HCT116 (cell line): ENCODE data around the gene GPC1. TPM values are rescaled to one million over a fixed set of nuclear protein-coding genes. Genes with fewer than 3 reads are reported as not detected.

Source experiments
- ATAC-seq: fragments of 200-7000 bp; cut with Tn5 transposase; 2 replicates; pipeline ENCODE4 v1.9.1; 2020; ENCODE audit warnings: mild to moderate bottlenecking, moderate library complexity
- BruUV-seq: library from RNA; stranded (reverse); fragments of 400-500 nt; replicated peaks from 2 replicates; lab custom pipeline; 2021; lab: Mats Ljungman, UMichigan
- CTCF ChIA-PET: fragments of 300-600 bp; sonication (Branson Sonifier 250); formaldehyde crosslinking; loops from one replicate; lab custom pipeline; 2021; ENCODE audit warnings: antibody characterized with exemption; lab: Charles Lee
- POLR2A ChIA-PET: fragments of 300-600, 350-600 bp; sonication (Branson Sonifier 250); formaldehyde crosslinking; loops from one replicate; lab custom pipeline; 2021; ENCODE audit warnings: antibody characterized with exemption; lab: Charles Lee
- RAD21 ChIA-PET, 2 experiments: fragments of 300-600 bp; sonication (Branson Sonifier 250); formaldehyde crosslinking; loops; one replicate each; lab custom pipeline; 2023; ENCODE audit warnings: low total read pairs in 2 of 2; ENCODE audit not compliant: uncharacterized antibody in 2 of 2, unreplicated experiment in 2 of 2, low non-redundant PET in 1 of 2; lab: Charles Lee
- DNase-seq: peaks from one replicate; pipeline ENCODE4 v3.0.0-alpha.2; 2010; ENCODE audit warnings: low read depth, low spot score
- H2AFZ ChIP-seq: fragments of 200-600 bp; shearing (Covaris generic), sonication (generic); 2 replicates; pipeline ENCODE4 v1.6.1; 2017; ENCODE audit warnings: low read depth, mixed run types, mixed read lengths, antibody characterized with exemption, low read length; ENCODE audit not compliant: poor library complexity, severe bottlenecking
- H3K27ac ChIP-seq: 2 replicates; pipeline ENCODE4 v1.5.1; 2012; ENCODE audit warnings: low read depth, low read length
- H3K27me3 ChIP-seq: fragments of 200-600 bp; sonication (generic); 2 replicates; pipeline ENCODE4 v1.6.1; 2016; ENCODE audit warnings: mixed run types, low read length, mixed read lengths; ENCODE audit not compliant: insufficient read depth
- H3K36me3 ChIP-seq, 2 experiments: fragments of 200-500 bp in 1 of 2; fragments of 200-600 bp in 1 of 2; sonication (Bioruptor generic) in 1 of 2; sonication (generic) in 1 of 2; 2 replicates each; pipeline versions ENCODE4 v1.5.1 to v1.6.1; 2014 to 2016; ENCODE audit warnings: low read length in 2 of 2, inconsistent platforms in 1 of 2, mixed read lengths in 1 of 2, mixed run types in 1 of 2; ENCODE audit not compliant: insufficient read depth in 2 of 2, control insufficient read depth in 1 of 2
- H3K4me1 ChIP-seq, 2 experiments: fragments of 200-600 bp in 1 of 2; sonication (generic) in 1 of 2; 2 replicates each; pipeline versions ENCODE4 v1.5.1 to v1.6.1; 2012 to 2017; ENCODE audit warnings: low read length in 2 of 2, inconsistent platforms in 1 of 2, mild to moderate bottlenecking in 1 of 2, mixed read lengths in 1 of 2, mixed run types in 1 of 2, moderate library complexity in 1 of 2; ENCODE audit not compliant: insufficient read depth in 2 of 2, control insufficient read depth in 1 of 2
- H3K4me2 ChIP-seq: fragments of 200-600 bp; sonication (generic); 2 replicates; pipeline ENCODE4 v1.6.1; 2017; ENCODE audit warnings: mixed run types, low read length, mixed read lengths
- H3K4me3 ChIP-seq, 2 experiments: fragments of 200-600 bp in 1 of 2; sonication (generic) in 1 of 2; replicated peaks in 1 of 2; 2 replicates each; pipeline ENCODE4 v1.5.1; 2011 to 2016; ENCODE audit warnings: low read length in 2 of 2, control low read depth in 1 of 2, low read depth in 1 of 2, mild to moderate bottlenecking in 1 of 2, mixed read lengths in 1 of 2, mixed run types in 1 of 2
- H3K79me2 ChIP-seq: fragments of 200-600 bp; sonication (generic); 2 replicates; pipeline ENCODE4 v1.6.1; 2017; ENCODE audit warnings: mild to moderate bottlenecking, mixed run types, low read length, moderate library complexity, mixed read lengths; ENCODE audit not compliant: insufficient read depth
- H3K9ac ChIP-seq: fragments of 200-600 bp; sonication (generic); 2 replicates; pipeline ENCODE4 v1.6.1; 2016; ENCODE audit warnings: low read length, mixed read lengths
- H3K9me2 ChIP-seq: fragments of 200-600 bp; sonication (generic), shearing (Covaris generic); 2 replicates; pipeline ENCODE4 v1.6.1; 2017; ENCODE audit warnings: mixed run types, mild to moderate bottlenecking, moderate library complexity; ENCODE audit not compliant: insufficient read depth
- H3K9me3 ChIP-seq, 2 experiments: fragments of 200-500 bp in 1 of 2; fragments of 200-600 bp in 1 of 2; sonication (Bioruptor generic) in 1 of 2; sonication (generic) in 1 of 2; 2 replicates each; pipeline ENCODE4 v1.6.1; 2014 to 2017; ENCODE audit warnings: low read length in 2 of 2, mixed read lengths in 2 of 2, inconsistent platforms in 1 of 2, low read depth in 1 of 2, mild to moderate bottlenecking in 1 of 2, mixed run types in 1 of 2, moderate library complexity in 1 of 2; ENCODE audit not compliant: control insufficient read depth in 1 of 2, insufficient read depth in 1 of 2
- H4K20me1 ChIP-seq: fragments of 200-600 bp; sonication (generic), shearing (Covaris generic); 2 replicates; pipeline ENCODE4 v1.6.1; 2017; ENCODE audit warnings: mixed run types, mild to moderate bottlenecking, moderate library complexity; ENCODE audit not compliant: insufficient read depth
- CEBPB ChIP-seq: IDR thresholded peaks from 2 replicates; pipeline ENCODE4 v1.6.1; 2012; ENCODE audit warnings: low read depth
- CTCF ChIP-seq, 3 experiments: fragments of 200-600 bp in 1 of 3; sonication (generic) in 1 of 3; IDR thresholded peaks in 2 of 3; conservative IDR thresholded peaks in 1 of 3; 2 replicates each; pipeline ENCODE4 v1.5.1; 2012 to 2017; ENCODE audit warnings: low read depth in 2 of 3, low read length in 2 of 3, antibody characterized with exemption in 1 of 3, borderline replicate concordance in 1 of 3, control low read depth in 1 of 3, mild to moderate bottlenecking in 1 of 3, mixed read lengths in 1 of 3, mixed run types in 1 of 3, moderate library complexity in 1 of 3; ENCODE audit not compliant: insufficient read depth in 1 of 3
- EGR1 ChIP-seq: IDR thresholded peaks from 2 replicates; pipeline ENCODE4 v1.6.1; 2012; ENCODE audit warnings: low read depth
- ELF1 ChIP-seq: IDR thresholded peaks from 2 replicates; pipeline ENCODE4 v1.6.1; 2012; ENCODE audit warnings: low read depth, borderline replicate concordance
- EZH2phosphoT487 ChIP-seq: fragments of 200-600 bp; IDR thresholded peaks from 2 replicates; pipeline ENCODE4 v1.6.1; 2018; ENCODE audit warnings: antibody characterized with exemption, borderline replicate concordance
- JUND ChIP-seq: IDR thresholded peaks from 2 replicates; pipeline ENCODE4 v1.6.1; 2012
- MAX ChIP-seq: IDR thresholded peaks from 2 replicates; pipeline ENCODE4 v1.6.1; 2012
- POLR2A ChIP-seq: IDR thresholded peaks from 2 replicates; pipeline ENCODE4 v1.7.0; 2011; ENCODE audit warnings: borderline replicate concordance; ENCODE audit not compliant: insufficient read depth, insufficient read length; ENCODE audit errors: extremely low read depth
- POLR2AphosphoS5 ChIP-seq: IDR thresholded peaks from 2 replicates; pipeline ENCODE4 v1.6.1; 2011; ENCODE audit warnings: mild to moderate bottlenecking, low read depth, low read length, moderate library complexity
- REST ChIP-seq: IDR thresholded peaks from 2 replicates; pipeline ENCODE4 v1.6.1; 2012; ENCODE audit warnings: low read depth
- SIN3A ChIP-seq: IDR thresholded peaks from 2 replicates; pipeline ENCODE4 v1.6.1; 2012; ENCODE audit warnings: low read depth
- SP1 ChIP-seq: IDR thresholded peaks from 2 replicates; pipeline ENCODE4 v1.6.1; 2012; ENCODE audit warnings: low read depth
- SRF ChIP-seq: IDR thresholded peaks from 2 replicates; pipeline ENCODE4 v1.6.1; 2012; ENCODE audit warnings: low read depth
- TCF7L2 ChIP-seq: IDR thresholded peaks from 2 replicates; pipeline ENCODE4 v1.7.0; 2011; ENCODE audit warnings: borderline replicate concordance, inconsistent platforms; ENCODE audit not compliant: insufficient read depth, insufficient read length; ENCODE audit errors: extremely low read depth
- YY1 ChIP-seq: IDR thresholded peaks from 2 replicates; pipeline ENCODE4 v1.6.1; 2011; ENCODE audit warnings: low read length, low read depth, moderate library complexity, mild to moderate bottlenecking; ENCODE audit not compliant: insufficient replicate concordance; ENCODE audit errors: extremely low read depth
- ZBTB33 ChIP-seq: IDR thresholded peaks from 2 replicates; pipeline ENCODE4 v1.6.1; 2011; ENCODE audit warnings: mild to moderate bottlenecking, low read length, moderate library complexity; ENCODE audit not compliant: insufficient replicate concordance; ENCODE audit errors: extremely low read depth
- ZFX ChIP-seq: fragments of 450-650 bp; IDR thresholded peaks from 2 replicates; pipeline ENCODE4 v1.6.1; 2017
- ZNF274 ChIP-seq: fragments of 200-500 bp; sonication (Bioruptor generic); IDR thresholded peaks from 2 replicates; pipeline ENCODE4 v1.6.1; 2014; ENCODE audit warnings: mild to moderate bottlenecking, low read depth, low read length, inconsistent platforms
- intact Hi-C: fragments of 100-400 bp; cut with micrococcal nuclease; formaldehyde crosslinking; loops from 2 replicates; pipeline ENCODE4 v1.10.0; 2022
- total RNA-seq: library from RNA; stranded (reverse); gene quantifications from one replicate; pipeline ENCODE4 v1.2.1, GENCODE V29; 2021; ENCODE audit not compliant: unreplicated experiment
- TF ChIP-seq, protein P1 (sequence below): IDR thresholded peaks from 2 replicates; pipeline ENCODE4 v1.6.1; 2012

GPC1 gene
- total RNA-seq, 1 experiment from 2014 or later: 79.1 TPM

DNA sequence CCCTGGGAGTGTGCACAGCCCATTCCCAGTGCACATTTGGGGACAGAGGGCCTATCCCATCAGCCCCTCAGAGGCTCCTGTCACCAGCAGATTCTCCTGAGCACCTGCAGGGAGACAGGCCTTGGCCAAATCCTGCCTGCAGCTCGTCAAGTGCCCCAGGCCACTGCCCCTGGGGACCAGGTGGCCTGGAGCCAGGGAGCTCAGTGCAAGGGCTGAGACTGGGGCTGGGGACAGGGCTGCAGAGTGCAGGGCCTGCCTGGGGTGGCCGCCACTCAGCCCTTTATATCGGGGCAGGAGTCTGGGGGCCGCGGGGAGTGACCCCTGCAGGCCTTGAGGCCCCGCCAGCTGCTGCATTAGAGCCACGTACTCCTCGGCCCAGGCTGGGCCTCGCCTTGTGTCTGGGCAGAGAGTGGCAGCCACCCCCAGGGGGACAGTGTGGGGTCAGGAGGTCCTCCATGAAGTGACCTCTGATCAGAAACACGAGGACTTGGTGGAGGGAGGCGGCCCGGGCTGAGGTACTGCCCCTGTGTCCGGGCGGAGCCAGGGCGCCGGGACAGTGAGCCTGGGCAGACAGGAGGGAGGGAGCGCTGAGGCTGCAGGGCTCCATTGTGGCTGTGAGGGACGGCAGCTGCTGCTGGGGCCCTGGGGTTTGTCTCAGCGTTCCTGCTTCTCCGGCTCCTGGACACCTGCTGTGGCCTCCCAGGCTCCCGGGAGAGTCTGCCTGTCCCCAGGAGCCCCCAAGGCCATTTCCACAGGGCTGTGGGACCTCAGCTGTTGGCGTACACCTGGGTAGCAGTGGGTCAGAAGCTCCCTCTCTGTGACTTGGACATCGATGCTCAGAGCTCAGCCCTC is 24.2 kb downstream of the GPC1 start:
- Histone ChIP-seq H3K9me3 (no peaks in the 10 kb centered on the region), H3K9ac (no peak overlapping the region), H3K27me3 (no peaks in the 10 kb centered on the region), H3K79me2 (peaks cover 21% of the 10 kb centered on the region; the same call in 1 of the 2 replicates), H3K9me2 (no peaks in the 10 kb centered on the region), H2AFZ (no peak overlapping the region), H3K4me3 (no peak overlapping the region), H3K36me3 (peaks cover 0 to 14% of the 10 kb centered on the region in 2 experiments; a peak in 2 of 4 replicates), H3K4me1 (peaks cover 0 to 11% of the 10 kb centered on the region in 2 experiments; a peak in 1 of 4 replicates), H3K27ac (no peak overlapping the region)
- RAD21 ChIA-PET: no interaction called here
- TF ChIP-seq MAX (no peak), YY1 (no peak), ZFX (no peak), ZNF274 (no peak), TCF7L2 (no peak), SRF (no peak), SIN3A (no peak), ELF1 (no peak), SP1 (no peak), EGR1 (no peak), ZBTB33 (no peak), JUND (no peak), POLR2AphosphoS5 (no peak), CEBPB (no peak), REST (no peak), EZH2phosphoT487 (no peak), CTCF (IDR thresholded peaks at IDR 0.05 in 2 of 3, conservative IDR thresholded peaks at IDR 0.05 in 1 of 3; ENCODE audit: borderline replicate concordance in 1 of 3, insufficient read depth in 1 of 3, low read depth in 2 of 3, low read length in 2 of 3) (no peak), POLR2A (no peak)
- TF ChIP-seq, protein P1, sequence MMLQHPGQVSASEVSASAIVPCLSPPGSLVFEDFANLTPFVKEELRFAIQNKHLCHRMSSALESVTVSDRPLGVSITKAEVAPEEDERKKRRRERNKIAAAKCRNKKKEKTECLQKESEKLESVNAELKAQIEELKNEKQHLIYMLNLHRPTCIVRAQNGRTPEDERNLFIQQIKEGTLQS: no peak
- TF ChIP-seq, all 23 proteins: peak for 0
- Histone ChIP-seq H4K20me1 (no peaks in the 10 kb centered on the region), H3K4me2 (no peak overlapping the region)
- POLR2A ChIA-PET: no interaction called here
- CTCF ChIA-PET: no interaction called here
- DNase-seq: no peak
- BruUV-seq: no TSS peak
- ATAC-seq: no peak
- intact Hi-C loops: no loop called here
